GOT3 (cell line): ENCODE results near the gene PGBD1.
"Not testable (repeated sequence)": the region's sequence is repeated elsewhere in the genome, so short reads cannot be mapped to it uniquely, and the experiment has no call there.

Experiments used
- DNase-seq: peaks from one replicate; lab custom pipeline; 2025; ENCODE audit warnings: mixed read lengths; lab: John Stamatoyannopoulos, UW

Gene PGBD1

GRCh38 chr6:28267695-28268059 is 13.7 kb upstream of the PGBD1 start:
- no peak for DNase-seq

GRCh38 chr6:28269492-28269891 is 11.9 kb upstream of the PGBD1 start:
- DNase-seq: no peak

- no peak for DNase-seq
These were observed 6.5 kb upstream of the PGBD1 start for GRCh38 chr6:28274888-28275287.

GRCh38 chr6:28277746-28278145 is 3.6 kb upstream of the PGBD1 start:
- DNase-seq: no peak

- no peak for DNase-seq
These were observed 631 bp upstream of the PGBD1 start for GRCh38 chr6:28280595-28281287.

GRCh38 chr6:28282926-28283325 is 1.6 kb downstream of the PGBD1 start:
- DNase-seq: no peak

- DNase-seq: no peak
These were observed 10.2 kb downstream of the PGBD1 start for GRCh38 chr6:28291573-28291972.

- no peak for DNase-seq
These were observed 14.0 kb downstream of the PGBD1 start for GRCh38 chr6:28295326-28295725.

GRCh38 chr6:28296520-28297060 is 15.2 kb downstream of the PGBD1 start:
- DNase-seq: no peak

GRCh38 chr6:28303570-28303969 is 22.2 kb downstream of the PGBD1 start:
- DNase-seq: no peak

GRCh38 chr6:28306363-28306762 is 25.0 kb downstream of the PGBD1 start:
- DNase-seq: not testable (repeated sequence)

- DNase-seq: no peak
These were observed 29.9 kb downstream of the PGBD1 start for GRCh38 chr6:28311139-28311823.

GRCh38 chr6:28312939-28313338 is 31.6 kb downstream of the PGBD1 start:
- no peak for DNase-seq

GRCh38 chr6:28315628-28316027 is 34.3 kb downstream of the PGBD1 start:
- no peak for DNase-seq

- not testable (repeated sequence) for DNase-seq
These were observed 36.5 kb downstream of the PGBD1 start for GRCh38 chr6:28317866-28318265.

GRCh38 chr6:28322661-28323060 is 41.3 kb downstream of the PGBD1 start:
- DNase-seq: no peak

GRCh38 chr6:28323813-28324424 is 42.5 kb downstream of the PGBD1 start:
- no peak for DNase-seq

GRCh38 chr6:28326371-28326948 is 45.1 kb downstream of the PGBD1 start:
- no peak for DNase-seq

GRCh38 chr6:28330041-28330440 is 48.7 kb downstream of the PGBD1 start:
- no peak for DNase-seq

GRCh38 chr6:28333047-28333446 is 51.7 kb downstream of the PGBD1 start:
- no peak for DNase-seq

GRCh38 chr6:28333599-28334018 is 52.2 kb downstream of the PGBD1 start:
- no peak for DNase-seq

- DNase-seq: no peak
These were observed 53.1 kb downstream of the PGBD1 start for GRCh38 chr6:28334286-28335039.
